Liver (tissue), 3 donors: ENCODE measurements around the gene DYNC2LI1.

Experiments used
- ATF3 ChIP-seq: IDR thresholded peaks from 2 replicates; pipeline ENCODE4 v1.6.1; 2016; ENCODE audit warnings: antibody characterized with exemption
- EGR1 ChIP-seq, 2 donors: IDR thresholded peaks; 2 replicates each; pipeline ENCODE4 v1.6.1; 2016 to 2018; ENCODE audit warnings: antibody characterized with exemption in 2 of 2, low read depth in 2 of 2
- FOXA1 ChIP-seq: IDR thresholded peaks from 2 replicates; pipeline ENCODE4 v1.6.1; 2016; ENCODE audit warnings: antibody characterized with exemption
- GABPA ChIP-seq, 2 donors: IDR thresholded peaks in 1 of 2; conservative IDR thresholded peaks in 1 of 2; 2 replicates each; pipeline ENCODE4 v1.6.1; 2016; ENCODE audit warnings: antibody characterized with exemption in 2 of 2, mild to moderate bottlenecking in 1 of 2, moderate library complexity in 1 of 2
- MAX ChIP-seq: IDR thresholded peaks from 2 replicates; pipeline ENCODE4 v1.6.1; 2016; ENCODE audit warnings: antibody characterized with exemption
- RXRA ChIP-seq, 2 donors: IDR thresholded peaks; 2 replicates each; pipeline ENCODE4 v1.6.1; 2017 to 2018; ENCODE audit warnings: antibody characterized with exemption in 2 of 2, mild to moderate bottlenecking in 1 of 2
- SP1 ChIP-seq: IDR thresholded peaks from 2 replicates; pipeline ENCODE4 v1.6.1; 2018; ENCODE audit warnings: antibody characterized with exemption, mild to moderate bottlenecking
- TAF1 ChIP-seq: conservative IDR thresholded peaks from 2 replicates; pipeline ENCODE4 v1.6.1; 2016; ENCODE audit warnings: antibody characterized with exemption, mild to moderate bottlenecking
- YY1 ChIP-seq: IDR thresholded peaks from 2 replicates; pipeline ENCODE4 v1.6.1; 2016; ENCODE audit warnings: antibody characterized with exemption, mild to moderate bottlenecking
- ZBTB33 ChIP-seq: IDR thresholded peaks from 2 replicates; pipeline ENCODE4 v1.6.1; 2016; ENCODE audit warnings: antibody characterized with exemption
- TF ChIP-seq, protein P1 (sequence below): fragments of 150-350 bp; IDR thresholded peaks from 2 replicates; pipeline ENCODE4 v1.5.1; 2017; ENCODE audit warnings: improper control_type of control experiment, low read depth, low read length; ENCODE audit not compliant: missing input control
- TF ChIP-seq, protein P2 (sequence below): IDR thresholded peaks from 2 replicates; pipeline ENCODE4 v1.6.1; 2016; ENCODE audit warnings: antibody characterized with exemption, mild to moderate bottlenecking
- donor health status: healthy.
- donor health status: healthy.

DNA sequence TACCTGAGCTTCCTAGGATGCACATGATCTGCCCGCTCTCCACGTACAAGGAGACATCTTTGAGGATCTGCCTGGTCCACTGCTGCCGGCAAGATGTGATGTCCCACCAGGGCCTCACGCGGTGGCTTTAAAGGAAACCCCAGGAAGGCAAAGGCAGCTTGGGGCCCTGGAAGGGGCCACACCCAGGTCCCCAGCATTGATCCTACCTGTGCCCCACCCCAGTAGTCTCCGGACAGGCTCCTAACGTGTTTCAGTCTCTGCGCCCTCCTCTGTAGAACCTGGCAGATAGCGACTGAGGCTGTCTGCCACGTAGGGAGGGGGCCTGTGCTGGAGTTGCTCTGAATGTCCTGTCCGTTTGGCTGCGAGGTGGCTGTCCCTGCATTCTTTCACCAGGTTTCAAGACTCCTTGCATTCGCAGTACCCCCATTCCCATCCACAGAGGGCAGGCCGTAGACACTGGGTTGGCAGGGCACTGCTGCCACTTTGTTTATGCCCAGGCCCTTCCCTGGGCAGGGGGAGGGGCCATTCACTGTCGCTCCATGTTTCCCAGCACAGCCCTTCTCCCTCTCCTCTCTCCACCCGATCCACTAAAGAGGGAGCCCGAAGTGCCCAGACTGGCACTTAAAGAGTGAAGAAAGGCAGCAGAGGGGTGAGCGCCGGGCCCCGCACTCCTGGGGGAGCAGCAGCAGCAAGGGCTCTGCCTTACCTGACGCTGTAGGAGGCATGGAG lies 64.2 kb downstream of the DYNC2LI1 start:
- TF ChIP-seq, protein P1, sequence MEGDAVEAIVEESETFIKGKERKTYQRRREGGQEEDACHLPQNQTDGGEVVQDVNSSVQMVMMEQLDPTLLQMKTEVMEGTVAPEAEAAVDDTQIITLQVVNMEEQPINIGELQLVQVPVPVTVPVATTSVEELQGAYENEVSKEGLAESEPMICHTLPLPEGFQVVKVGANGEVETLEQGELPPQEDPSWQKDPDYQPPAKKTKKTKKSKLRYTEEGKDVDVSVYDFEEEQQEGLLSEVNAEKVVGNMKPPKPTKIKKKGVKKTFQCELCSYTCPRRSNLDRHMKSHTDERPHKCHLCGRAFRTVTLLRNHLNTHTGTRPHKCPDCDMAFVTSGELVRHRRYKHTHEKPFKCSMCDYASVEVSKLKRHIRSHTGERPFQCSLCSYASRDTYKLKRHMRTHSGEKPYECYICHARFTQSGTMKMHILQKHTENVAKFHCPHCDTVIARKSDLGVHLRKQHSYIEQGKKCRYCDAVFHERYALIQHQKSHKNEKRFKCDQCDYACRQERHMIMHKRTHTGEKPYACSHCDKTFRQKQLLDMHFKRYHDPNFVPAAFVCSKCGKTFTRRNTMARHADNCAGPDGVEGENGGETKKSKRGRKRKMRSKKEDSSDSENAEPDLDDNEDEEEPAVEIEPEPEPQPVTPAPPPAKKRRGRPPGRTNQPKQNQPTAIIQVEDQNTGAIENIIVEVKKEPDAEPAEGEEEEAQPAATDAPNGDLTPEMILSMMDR, result no peak
- TF ChIP-seq ATF3 (no peak), SP1 (no peak), MAX (no peak), FOXA1 (no peak), EGR1 (IDR thresholded peaks at IDR 0.05; ENCODE audit: low read depth in 2 of 2) (no peak), YY1 (no peak), ZBTB33 (no peak), RXRA (IDR thresholded peaks at IDR 0.05) (no peak), GABPA (IDR thresholded peaks at IDR 0.05 in 1 of 2, conservative IDR thresholded peaks at IDR 0.05 in 1 of 2) (no peak), TAF1 (no peak)
- TF ChIP-seq, protein P2, sequence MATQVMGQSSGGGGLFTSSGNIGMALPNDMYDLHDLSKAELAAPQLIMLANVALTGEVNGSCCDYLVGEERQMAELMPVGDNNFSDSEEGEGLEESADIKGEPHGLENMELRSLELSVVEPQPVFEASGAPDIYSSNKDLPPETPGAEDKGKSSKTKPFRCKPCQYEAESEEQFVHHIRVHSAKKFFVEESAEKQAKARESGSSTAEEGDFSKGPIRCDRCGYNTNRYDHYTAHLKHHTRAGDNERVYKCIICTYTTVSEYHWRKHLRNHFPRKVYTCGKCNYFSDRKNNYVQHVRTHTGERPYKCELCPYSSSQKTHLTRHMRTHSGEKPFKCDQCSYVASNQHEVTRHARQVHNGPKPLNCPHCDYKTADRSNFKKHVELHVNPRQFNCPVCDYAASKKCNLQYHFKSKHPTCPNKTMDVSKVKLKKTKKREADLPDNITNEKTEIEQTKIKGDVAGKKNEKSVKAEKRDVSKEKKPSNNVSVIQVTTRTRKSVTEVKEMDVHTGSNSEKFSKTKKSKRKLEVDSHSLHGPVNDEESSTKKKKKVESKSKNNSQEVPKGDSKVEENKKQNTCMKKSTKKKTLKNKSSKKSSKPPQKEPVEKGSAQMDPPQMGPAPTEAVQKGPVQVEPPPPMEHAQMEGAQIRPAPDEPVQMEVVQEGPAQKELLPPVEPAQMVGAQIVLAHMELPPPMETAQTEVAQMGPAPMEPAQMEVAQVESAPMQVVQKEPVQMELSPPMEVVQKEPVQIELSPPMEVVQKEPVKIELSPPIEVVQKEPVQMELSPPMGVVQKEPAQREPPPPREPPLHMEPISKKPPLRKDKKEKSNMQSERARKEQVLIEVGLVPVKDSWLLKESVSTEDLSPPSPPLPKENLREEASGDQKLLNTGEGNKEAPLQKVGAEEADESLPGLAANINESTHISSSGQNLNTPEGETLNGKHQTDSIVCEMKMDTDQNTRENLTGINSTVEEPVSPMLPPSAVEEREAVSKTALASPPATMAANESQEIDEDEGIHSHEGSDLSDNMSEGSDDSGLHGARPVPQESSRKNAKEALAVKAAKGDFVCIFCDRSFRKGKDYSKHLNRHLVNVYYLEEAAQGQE, result no peak
